ENCODE measurements around the gene NCEH1. TPM values are rescaled to one million over a fixed set of nuclear protein-coding genes. Genes with fewer than 3 reads are reported as not detected.

NCEH1 gene
- total and polyA plus RNA-seq, 2 experiments from 2014 or later, result 1.8 to 4.9 TPM

DNA sequence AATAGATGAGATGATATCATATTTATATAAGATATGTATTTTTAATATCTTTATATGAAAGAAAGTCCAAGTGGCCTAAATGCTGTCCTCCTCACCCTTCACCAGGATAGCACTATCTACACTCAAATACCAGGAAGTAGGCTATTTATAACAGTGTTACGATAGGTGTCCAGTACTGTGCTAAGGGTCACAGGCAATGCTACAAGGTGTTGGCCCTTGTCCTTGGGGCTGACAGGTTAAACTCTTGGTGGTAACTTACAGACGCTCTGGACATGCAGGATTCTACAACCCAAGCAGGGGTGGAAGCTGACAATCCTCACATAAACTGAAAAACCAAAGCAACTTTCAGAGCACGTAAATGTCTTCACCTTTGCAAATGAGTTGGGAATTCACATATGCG is 22.3 kb downstream of the NCEH1 start:
- H3K27me3 ChIP-seq (ENCODE audit: insufficient read depth), result no peaks in the 10 kb centered on the region
- Mint-ChIP-seq H3K27ac (no peak overlapping the region), H3K27me3 (ENCODE audit: insufficient read depth, low read depth, poor library complexity) (no peaks in the 10 kb centered on the region), H3K4me3 (no peak overlapping the region), H3K4me1 (peaks cover 8% of the 10 kb centered on the region), H3K9me3 (no peaks in the 10 kb centered on the region), H3K36me3 (ENCODE audit: low read depth) (no peaks in the 10 kb centered on the region)
- H3K79me2 ChIP-seq (replicated peaks; ENCODE audit: insufficient read depth), result 0 out of 2 replicates have a peak, but pooled peaks cover 5% of the 10 kb centered on the region
- 0 out of 2 replicates have a peak, but pooled peaks cover 3% of the 10 kb centered on the region for H3K4me1 ChIP-seq (ENCODE audit: insufficient read depth)
- no peak overlapping the region for H3K4me3 ChIP-seq
- H3K27ac ChIP-seq (ENCODE audit: low read depth), result no peak overlapping the region
- no peak overlapping the region for H2AFZ ChIP-seq
- H3K36me3 ChIP-seq (ENCODE audit: insufficient read depth), result no peaks in the 10 kb centered on the region
- TF ChIP-seq, protein P1, sequence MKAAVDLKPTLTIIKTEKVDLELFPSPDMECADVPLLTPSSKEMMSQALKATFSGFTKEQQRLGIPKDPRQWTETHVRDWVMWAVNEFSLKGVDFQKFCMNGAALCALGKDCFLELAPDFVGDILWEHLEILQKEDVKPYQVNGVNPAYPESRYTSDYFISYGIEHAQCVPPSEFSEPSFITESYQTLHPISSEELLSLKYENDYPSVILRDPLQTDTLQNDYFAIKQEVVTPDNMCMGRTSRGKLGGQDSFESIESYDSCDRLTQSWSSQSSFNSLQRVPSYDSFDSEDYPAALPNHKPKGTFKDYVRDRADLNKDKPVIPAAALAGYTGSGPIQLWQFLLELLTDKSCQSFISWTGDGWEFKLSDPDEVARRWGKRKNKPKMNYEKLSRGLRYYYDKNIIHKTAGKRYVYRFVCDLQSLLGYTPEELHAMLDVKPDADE (IDR thresholded peaks at IDR 0.05), result no peak
- TF ChIP-seq, protein P2, sequence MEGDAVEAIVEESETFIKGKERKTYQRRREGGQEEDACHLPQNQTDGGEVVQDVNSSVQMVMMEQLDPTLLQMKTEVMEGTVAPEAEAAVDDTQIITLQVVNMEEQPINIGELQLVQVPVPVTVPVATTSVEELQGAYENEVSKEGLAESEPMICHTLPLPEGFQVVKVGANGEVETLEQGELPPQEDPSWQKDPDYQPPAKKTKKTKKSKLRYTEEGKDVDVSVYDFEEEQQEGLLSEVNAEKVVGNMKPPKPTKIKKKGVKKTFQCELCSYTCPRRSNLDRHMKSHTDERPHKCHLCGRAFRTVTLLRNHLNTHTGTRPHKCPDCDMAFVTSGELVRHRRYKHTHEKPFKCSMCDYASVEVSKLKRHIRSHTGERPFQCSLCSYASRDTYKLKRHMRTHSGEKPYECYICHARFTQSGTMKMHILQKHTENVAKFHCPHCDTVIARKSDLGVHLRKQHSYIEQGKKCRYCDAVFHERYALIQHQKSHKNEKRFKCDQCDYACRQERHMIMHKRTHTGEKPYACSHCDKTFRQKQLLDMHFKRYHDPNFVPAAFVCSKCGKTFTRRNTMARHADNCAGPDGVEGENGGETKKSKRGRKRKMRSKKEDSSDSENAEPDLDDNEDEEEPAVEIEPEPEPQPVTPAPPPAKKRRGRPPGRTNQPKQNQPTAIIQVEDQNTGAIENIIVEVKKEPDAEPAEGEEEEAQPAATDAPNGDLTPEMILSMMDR (conservative IDR thresholded peaks at IDR 0.05; ENCODE audit: low read depth in 2 of 2), result no peak
- no peak for TF ChIP-seq ZNF331 (CRISPR knock-in tag; IDR thresholded peaks at IDR 0.05; ENCODE audit: low read depth)
- no peak for TF ChIP-seq EZH2 (IDR thresholded peaks at IDR 0.05; ENCODE audit: low read depth, unreplicated experiment)
- H4K20me1 ChIP-seq (replicated peaks; ENCODE audit: insufficient read depth), result 0 out of 2 replicates have a peak, but pooled peaks cover 3% of the 10 kb centered on the region
- no peak overlapping the region for H3K4me2 ChIP-seq
- ATAC-seq (no peak), DNase-seq (ENCODE audit: low spot score) (no peak)
- H3K9me2 ChIP-seq (ENCODE audit: insufficient read depth), result no peaks in the 10 kb centered on the region
- H3F3A ChIP-seq (replicated peaks; ENCODE audit: low read depth), result no peaks in the 10 kb centered on the region

- Histone ChIP-seq H3K79me2 (replicated peaks; ENCODE audit: insufficient read depth) (0 out of 2 replicates have a peak, but pooled peaks cover 3% of the 10 kb centered on the region), H3K4me1 (ENCODE audit: insufficient read depth) (no peaks in the 10 kb centered on the region), H3F3A (replicated peaks; ENCODE audit: low read depth) (no peaks in the 10 kb centered on the region), H3K9me2 (ENCODE audit: insufficient read depth) (no peaks in the 10 kb centered on the region), H3K36me3 (ENCODE audit: insufficient read depth) (no peaks in the 10 kb centered on the region), H3K4me3 (no peak overlapping the region), H3K27ac (ENCODE audit: low read depth) (no peak overlapping the region), H2AFZ (no peak overlapping the region), H3K4me2 (no peak overlapping the region), H3K27me3 (ENCODE audit: insufficient read depth) (no peaks in the 10 kb centered on the region), H4K20me1 (replicated peaks; ENCODE audit: insufficient read depth) (0 out of 2 replicates have a peak, but pooled peaks cover 3% of the 10 kb centered on the region)
- no peak for DNase-seq (ENCODE audit: low spot score)
- H3K9me3 Mint-ChIP-seq, result no peaks in the 10 kb centered on the region
- ATAC-seq, result no peak
- TF ChIP-seq EZH2phosphoT487 (IDR thresholded peaks at IDR 0.05; ENCODE audit: unreplicated experiment), result no peak
- no peak overlapping the region for H3K4me3 Mint-ChIP-seq
- no peak overlapping the region for H3K27ac Mint-ChIP-seq
- peaks cover 2% of the 10 kb centered on the region; the same call in 1 of the 3 replicates for H3K4me1 Mint-ChIP-seq
- no peaks in the 10 kb centered on the region for H3K27me3 Mint-ChIP-seq (ENCODE audit: insufficient read depth, low read depth, poor library complexity)
- no peaks in the 10 kb centered on the region for H3K36me3 Mint-ChIP-seq (ENCODE audit: low read depth)
Measured at GRCh38 chr3:172687501-172687900, 23.4 kb downstream of the NCEH1 start.
